PC-3 (cell line): ENCODE results near the gene APOL4.
"Not testable (repeated sequence)": the region's sequence is repeated elsewhere in the genome, so short reads cannot be mapped to it uniquely, and the experiment has no call there.

ENCODE experiments used
- CTCF ChIP-seq: fragments of 300-600 bp; sonication (generic); conservative IDR thresholded peaks from 2 replicates; pipeline ENCODE4 v1.5.1; 2017; ENCODE audit warnings: antibody characterized with exemption, low read depth, mild to moderate bottlenecking, low read length
- EZH2 ChIP-seq: fragments of 300-600 bp; sonication (generic); IDR thresholded peaks from one replicate; pipeline ENCODE4 v1.6.1; 2017; ENCODE audit warnings: antibody characterized with exemption, mild to moderate bottlenecking, low read length; ENCODE audit not compliant: unreplicated experiment
- EZH2phosphoT487 ChIP-seq: fragments of 300-600 bp; sonication (generic); IDR thresholded peaks from 2 replicates; pipeline ENCODE4 v1.6.1; 2018; ENCODE audit warnings: mild to moderate bottlenecking, antibody characterized with exemption, low read length, borderline replicate concordance

GRCh38 chr22:36205573-36205972 lies 4.0 kb upstream of the APOL4 start:
- not testable (repeated sequence) for TF ChIP-seq CTCF, EZH2phosphoT487, EZH2
